Tibial nerve (tissue), 4 donors: ENCODE data around the gene TANC1. TPM values are rescaled to one million over a fixed set of nuclear protein-coding genes. Genes with fewer than 3 reads are reported as not detected.

Experiments
- DNase-seq, 2 donors: peaks; one replicate each; pipeline ENCODE4 v3.0.0-alpha.2; 2019; ENCODE audit warnings: low spot score in 2 of 2
- H3K27ac ChIP-seq, 4 donors: fragments of 200-600 bp; sonication (generic) in 3 of 4; one replicate each; pipeline ENCODE4 v1.5.1; 2017 to 2019; ENCODE audit warnings: mild to moderate bottlenecking in 1 of 4
- H3K27me3 ChIP-seq, 2 donors: fragments of 200-600 bp; sonication (generic) in 1 of 2; one replicate each; pipeline versions ENCODE4 v1.5.1 to v1.6.0; 2017 to 2019
- H3K36me3 ChIP-seq, 3 donors: fragments of 200-600 bp; sonication (generic); one replicate each; pipeline ENCODE4 v1.5.1; 2018 to 2019
- H3K4me1 ChIP-seq, 4 donors: fragments of 200-600 bp; sonication (generic) in 3 of 4; one replicate each; pipeline ENCODE4 v1.5.1; 2017 to 2019
- H3K4me3 ChIP-seq, 4 donors: fragments of 200-600 bp; sonication (generic) in 3 of 4; one replicate each; pipeline ENCODE4 v1.5.1; 2017 to 2019; ENCODE audit warnings: mild to moderate bottlenecking in 1 of 4, moderate library complexity in 1 of 4
- H3K9me3 ChIP-seq, 4 donors: fragments of 200-600 bp; sonication (generic) in 3 of 4; one replicate each; pipeline ENCODE4 v1.5.1; 2017 to 2019
- CTCF ChIP-seq, 5 experiments: fragments of 200-600 bp in 3 of 5; fragments of 450-650 bp in 2 of 5; sonication (generic) in 3 of 5; IDR thresholded peaks; one replicate each; pipeline ENCODE4 v1.5.1; 2016 to 2019; ENCODE audit warnings: antibody characterized with exemption in 5 of 5, mild to moderate bottlenecking in 3 of 5, moderate library complexity in 2 of 5
- EP300 ChIP-seq, 2 donors: sonication (generic); formaldehyde crosslinking; IDR thresholded peaks; one replicate each; pipeline ENCODE4 v1.6.1; 2017; ENCODE audit warnings: antibody characterized with exemption in 2 of 2, mild to moderate bottlenecking in 1 of 2
- POLR2A ChIP-seq, 2 donors: fragments of 450-650 bp; IDR thresholded peaks; one replicate each; pipeline ENCODE4 v1.6.1; 2017; ENCODE audit warnings: antibody characterized with exemption in 2 of 2, mild to moderate bottlenecking in 2 of 2, moderate library complexity in 2 of 2
- WGBS, 2 donors: methylation state at CpG; one replicate each; pipeline ENCODE4 v1.1.5; 2018; 5-methylcytosine and 5-hydroxymethylcytosine counted together
- total RNA-seq, 4 donors: library from RNA; depleted of rRNA; stranded (reverse); fragments of >200 nt; gene quantifications; one replicate each; pipeline ENCODE4 v1.1.0, GENCODE V29; 2016

TANC1 gene
- total RNA-seq, 4 donors from 2014 or later: 43.5 to 66.3 (median 57.6) TPM

- TF ChIP-seq POLR2A (IDR thresholded peaks at IDR 0.05): no peak
- no peak for TF ChIP-seq CTCF (IDR thresholded peaks at IDR 0.05)
- no peak for TF ChIP-seq EP300 (IDR thresholded peaks at IDR 0.05)
- no peaks in the 10 kb centered on the region for H3K9me3 ChIP-seq
- 96 to 100% methylated on average over 1 of the region's 1 CpG for WGBS, 2 donors
- H3K27me3 ChIP-seq: no peaks in the 10 kb centered on the region
- H3K36me3 ChIP-seq: no peaks in the 10 kb centered on the region
- DNase-seq: no peak
- H3K4me3 ChIP-seq: no peak overlapping the region
- H3K27ac ChIP-seq: no peak overlapping the region
- H3K4me1 ChIP-seq: peaks cover 0 to 19% (median 9%) of the 10 kb centered on the region in 4 donors
These were observed 10.1 kb upstream of the TANC1 start for GRCh38 chr2:158958365-158958764.

GRCh38 chr2:158960193-158960592, 8.2 kb upstream of the TANC1 start:
- H3K4me1 ChIP-seq: peaks cover 0 to 7% (median 0%) of the 10 kb centered on the region in 4 donors
- no peak overlapping the region for H3K4me3 ChIP-seq
- H3K36me3 ChIP-seq: no peaks in the 10 kb centered on the region
- no peak for DNase-seq
- no peaks in the 10 kb centered on the region for H3K9me3 ChIP-seq
- TF ChIP-seq EP300 (IDR thresholded peaks at IDR 0.05) (no peak), CTCF (IDR thresholded peaks at IDR 0.05) (no peak), POLR2A (IDR thresholded peaks at IDR 0.05) (no peak)
- WGBS, 2 donors: 45 to 98% methylated on average over 2 of the region's 2 CpGs
- H3K27ac ChIP-seq: no peak overlapping the region
- H3K27me3 ChIP-seq: no peaks in the 10 kb centered on the region

- Histone ChIP-seq H3K27me3 (no peaks in the 10 kb centered on the region), H3K9me3 (no peaks in the 10 kb centered on the region), H3K27ac (no peak overlapping the region), H3K36me3 (no peaks in the 10 kb centered on the region), H3K4me1 (no peaks in the 10 kb centered on the region), H3K4me3 (no peak overlapping the region)
- TF ChIP-seq POLR2A (IDR thresholded peaks at IDR 0.05) (no peak), CTCF (IDR thresholded peaks at IDR 0.05) (no peak), EP300 (IDR thresholded peaks at IDR 0.05) (no peak)
- no peak for DNase-seq
- WGBS, 2 donors: 97 to 100% methylated on average over 1 of the region's 1 CpG
These were observed 6.4 kb upstream of the TANC1 start for GRCh38 chr2:158962074-158962473.

GRCh38 chr2:158963071-158963470, 5.4 kb upstream of the TANC1 start:
- Histone ChIP-seq H3K4me1 (peaks cover 0 to 5% (median 0%) of the 10 kb centered on the region in 4 donors), H3K4me3 (no peak overlapping the region), H3K9me3 (no peaks in the 10 kb centered on the region), H3K27ac (no peak overlapping the region), H3K27me3 (no peaks in the 10 kb centered on the region), H3K36me3 (no peaks in the 10 kb centered on the region)
- 85 to 87% methylated on average over 3 of the region's 3 CpGs for WGBS, 2 donors
- no peak for DNase-seq
- TF ChIP-seq POLR2A (IDR thresholded peaks at IDR 0.05): no peak
- TF ChIP-seq EP300 (IDR thresholded peaks at IDR 0.05): no peak
- TF ChIP-seq CTCF (IDR thresholded peaks at IDR 0.05): no peak

DNA sequence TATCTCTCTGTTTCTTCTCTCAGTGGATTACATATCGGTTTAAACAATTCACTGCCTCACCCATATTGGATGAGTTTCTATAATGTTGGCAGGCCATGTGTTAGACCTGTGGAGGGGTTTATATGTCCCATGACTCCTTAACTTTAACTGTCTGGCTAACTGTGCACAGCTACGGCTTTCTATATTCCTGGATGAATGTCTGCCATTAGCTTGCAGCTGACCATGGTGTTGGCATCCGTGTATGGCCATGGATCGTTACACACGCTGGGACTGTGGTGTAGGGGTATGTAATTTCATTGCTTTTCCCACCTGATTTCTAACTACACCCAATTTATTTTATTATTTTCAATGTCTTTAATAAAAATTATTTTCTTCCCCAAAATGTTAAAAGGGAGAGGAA, 3.3 kb upstream of the TANC1 start:
- WGBS, 2 donors: 69 to 79% methylated on average over 5 of the region's 5 CpGs
- Histone ChIP-seq H3K4me3 (no peak overlapping the region), H3K27ac (peak overlapping the region in 3 of 4 donors; percentile 17 to 97 (median 96)), H3K4me1 (peaks cover 0 to 7% (median 0%) of the 10 kb centered on the region in 4 donors), H3K36me3 (no peaks in the 10 kb centered on the region), H3K9me3 (no peaks in the 10 kb centered on the region), H3K27me3 (no peaks in the 10 kb centered on the region)
- DNase-seq: no peak
- TF ChIP-seq CTCF (IDR thresholded peaks at IDR 0.05) (no peak), POLR2A (IDR thresholded peaks at IDR 0.05) (no peak), EP300 (IDR thresholded peaks at IDR 0.05) (no peak)
